Neuron (in vitro differentiated cells): ENCODE measurements around the gene CHST13.
"Not testable (repeated sequence)": the region's sequence is repeated elsewhere in the genome, so short reads cannot be mapped to it uniquely, and the experiment has no call there.

Experiments
- H2AFZ ChIP-seq: one replicate; pipeline ENCODE4 v1.6.1; 2013; ENCODE audit warnings: low read depth, mild to moderate bottlenecking, inconsistent platforms, low read length, moderate library complexity
- H3K27me3 ChIP-seq: one replicate; pipeline ENCODE4 v1.6.1; 2013; ENCODE audit warnings: low read length; ENCODE audit not compliant: insufficient read depth
- H3K36me3 ChIP-seq: one replicate; pipeline ENCODE4 v1.6.1; 2013; ENCODE audit warnings: low read length; ENCODE audit not compliant: insufficient read depth
- H3K4me1 ChIP-seq: one replicate; pipeline ENCODE4 v1.6.1; 2013; ENCODE audit warnings: low read length; ENCODE audit not compliant: insufficient read depth
- H3K4me3 ChIP-seq: 2 replicates; pipeline ENCODE4 v1.5.1; 2013; ENCODE audit warnings: mild to moderate bottlenecking, low read length, moderate library complexity
- H3K9me3 ChIP-seq: one replicate; pipeline ENCODE4 v1.6.1; 2013; ENCODE audit warnings: low read length

The CHST13 gene

DNA sequence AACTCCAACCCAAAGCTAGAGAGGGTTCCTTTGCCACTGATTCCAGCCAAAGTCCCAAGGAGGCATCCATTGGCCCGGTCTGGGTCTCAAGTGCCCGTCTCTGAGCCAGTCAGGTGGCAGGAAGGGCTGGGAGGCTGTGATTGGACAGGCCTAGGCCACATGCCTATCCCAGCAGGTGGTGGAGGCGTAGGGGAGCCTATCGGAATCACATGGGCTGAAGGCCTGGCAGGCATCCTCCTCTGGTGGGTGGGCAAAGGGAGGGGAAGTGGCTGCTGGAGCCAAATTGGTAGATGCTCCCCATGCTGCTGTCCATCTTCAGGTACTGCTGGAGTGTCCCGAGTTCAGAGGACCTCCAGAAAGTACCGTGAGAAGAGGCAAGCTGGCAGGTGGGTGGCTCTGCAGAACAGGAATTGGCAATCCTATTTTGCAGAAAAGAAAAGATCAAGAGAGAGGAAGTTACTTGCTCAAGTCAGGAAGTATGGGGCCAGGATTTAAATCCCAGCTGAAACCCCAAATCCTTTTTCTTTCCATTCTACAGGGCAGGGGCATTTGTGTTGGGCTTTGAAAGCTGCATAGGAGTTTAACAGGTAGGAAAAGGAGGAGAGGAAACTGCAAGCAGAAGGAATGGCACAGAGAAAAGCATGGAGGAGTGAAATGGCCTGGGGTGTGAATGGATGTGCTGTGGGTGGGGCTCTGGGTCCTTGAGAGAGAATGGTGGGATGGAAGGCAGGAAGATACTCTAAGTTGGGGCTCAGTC is 3.7 kb downstream of the CHST13 start:
- no peaks in the 10 kb centered on the region for H3K9me3 ChIP-seq
- no peak overlapping the region for H3K4me3 ChIP-seq
- H2AFZ ChIP-seq, result no peak overlapping the region
- peaks cover 52% of the 10 kb centered on the region for H3K27me3 ChIP-seq
- H3K4me1 ChIP-seq, result no peaks in the 10 kb centered on the region
- no peaks in the 10 kb centered on the region for H3K36me3 ChIP-seq

DNA sequence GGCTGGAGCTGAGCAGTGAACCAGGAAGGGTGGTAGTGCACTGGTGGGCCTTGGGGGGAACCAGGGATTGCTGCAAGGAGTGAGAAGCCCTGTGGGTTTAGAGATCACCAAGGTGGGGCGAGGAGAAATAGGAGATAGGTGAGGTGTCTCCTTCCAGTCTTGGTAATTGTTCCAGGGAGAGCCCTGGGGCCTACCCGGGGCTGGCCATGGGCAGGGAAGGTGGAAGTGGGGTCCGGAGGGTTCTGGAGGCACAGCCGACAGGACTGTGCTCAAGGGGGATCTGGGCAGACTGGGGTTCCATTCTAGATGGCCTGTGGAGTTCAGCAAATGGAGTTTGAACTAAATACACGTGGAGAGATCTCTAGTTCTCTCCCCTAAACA is 4.5 kb downstream of the CHST13 start:
- Histone ChIP-seq H3K4me1 (no peaks in the 10 kb centered on the region), H3K4me3 (no peak overlapping the region), H2AFZ (no peak overlapping the region), H3K9me3 (no peaks in the 10 kb centered on the region), H3K36me3 (no peaks in the 10 kb centered on the region), H3K27me3 (peaks cover 46% of the 10 kb centered on the region)

DNA sequence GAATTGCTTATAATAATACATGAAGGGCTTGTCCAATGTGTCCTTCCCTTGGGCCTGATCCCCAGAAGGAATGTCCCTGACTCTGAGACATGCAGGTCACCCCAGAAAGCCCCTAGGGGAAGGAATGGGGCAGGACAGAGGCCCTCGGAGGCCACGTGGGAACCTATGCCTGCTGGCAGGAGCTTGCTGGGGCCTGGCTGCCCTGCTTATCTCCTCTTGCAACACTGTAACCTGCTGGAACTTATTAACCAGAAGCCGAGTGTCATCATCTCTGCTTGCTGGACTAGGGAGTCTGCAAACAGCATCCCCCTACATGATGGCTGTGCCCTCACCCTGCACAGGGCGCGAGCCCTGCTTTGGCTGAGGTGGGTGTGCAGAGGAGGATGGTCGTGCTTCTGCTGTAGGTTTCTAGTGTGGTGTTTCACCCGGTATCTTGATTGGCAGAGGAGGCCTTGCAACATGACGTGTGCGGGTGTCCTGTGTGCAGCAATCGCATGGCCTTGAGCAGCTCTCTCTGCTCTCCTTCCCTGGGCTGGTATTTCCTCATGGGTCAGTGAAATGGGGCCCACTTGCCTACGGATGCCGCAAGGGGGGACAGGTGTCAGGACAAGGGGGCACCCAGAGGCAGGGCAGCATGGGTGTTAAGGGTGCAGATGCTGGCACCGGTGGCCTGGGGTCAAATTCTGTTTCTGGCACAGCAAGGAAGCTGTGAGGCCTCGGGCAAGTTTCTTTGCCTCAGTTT is 5.0 kb downstream of the CHST13 start:
- Histone ChIP-seq H2AFZ (no peak overlapping the region), H3K4me1 (no peaks in the 10 kb centered on the region), H3K9me3 (no peaks in the 10 kb centered on the region), H3K27me3 (peaks cover 40% of the 10 kb centered on the region), H3K36me3 (no peaks in the 10 kb centered on the region), H3K4me3 (no peak overlapping the region)

DNA sequence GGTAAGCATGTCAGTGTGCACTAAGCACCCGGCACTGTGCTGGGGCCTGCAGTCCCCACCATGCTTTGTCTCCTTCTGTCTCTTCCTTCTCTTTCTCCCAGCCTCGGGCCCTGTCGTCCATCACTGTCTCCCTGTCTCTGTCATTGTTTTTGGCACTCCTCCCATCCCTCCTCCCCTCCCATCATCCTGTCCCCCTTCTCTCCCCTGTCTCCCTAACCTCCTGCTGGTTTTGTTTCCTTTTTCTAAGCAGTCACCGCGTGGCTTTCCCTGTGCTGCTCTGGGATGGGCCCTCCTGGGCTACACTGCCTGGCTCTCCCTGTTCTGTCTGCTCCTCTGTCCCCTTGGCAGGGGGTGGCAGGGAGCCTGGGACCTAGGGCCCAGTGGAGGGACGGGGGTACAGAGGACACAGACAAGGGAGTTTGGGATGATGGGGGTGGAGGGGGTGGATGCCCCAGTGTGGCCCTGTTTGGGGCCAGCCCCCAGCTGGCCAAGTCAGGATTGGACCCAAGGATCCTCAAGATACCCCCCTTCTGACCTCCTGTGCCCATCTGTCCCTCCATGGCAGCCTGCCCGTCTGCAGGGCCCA is 5.7 kb downstream of the CHST13 start:
- Histone ChIP-seq H3K36me3 (no peaks in the 10 kb centered on the region), H2AFZ (no peak overlapping the region), H3K4me3 (no peak overlapping the region), H3K4me1 (no peaks in the 10 kb centered on the region), H3K27me3 (peaks cover 34% of the 10 kb centered on the region), H3K9me3 (no peaks in the 10 kb centered on the region)

DNA sequence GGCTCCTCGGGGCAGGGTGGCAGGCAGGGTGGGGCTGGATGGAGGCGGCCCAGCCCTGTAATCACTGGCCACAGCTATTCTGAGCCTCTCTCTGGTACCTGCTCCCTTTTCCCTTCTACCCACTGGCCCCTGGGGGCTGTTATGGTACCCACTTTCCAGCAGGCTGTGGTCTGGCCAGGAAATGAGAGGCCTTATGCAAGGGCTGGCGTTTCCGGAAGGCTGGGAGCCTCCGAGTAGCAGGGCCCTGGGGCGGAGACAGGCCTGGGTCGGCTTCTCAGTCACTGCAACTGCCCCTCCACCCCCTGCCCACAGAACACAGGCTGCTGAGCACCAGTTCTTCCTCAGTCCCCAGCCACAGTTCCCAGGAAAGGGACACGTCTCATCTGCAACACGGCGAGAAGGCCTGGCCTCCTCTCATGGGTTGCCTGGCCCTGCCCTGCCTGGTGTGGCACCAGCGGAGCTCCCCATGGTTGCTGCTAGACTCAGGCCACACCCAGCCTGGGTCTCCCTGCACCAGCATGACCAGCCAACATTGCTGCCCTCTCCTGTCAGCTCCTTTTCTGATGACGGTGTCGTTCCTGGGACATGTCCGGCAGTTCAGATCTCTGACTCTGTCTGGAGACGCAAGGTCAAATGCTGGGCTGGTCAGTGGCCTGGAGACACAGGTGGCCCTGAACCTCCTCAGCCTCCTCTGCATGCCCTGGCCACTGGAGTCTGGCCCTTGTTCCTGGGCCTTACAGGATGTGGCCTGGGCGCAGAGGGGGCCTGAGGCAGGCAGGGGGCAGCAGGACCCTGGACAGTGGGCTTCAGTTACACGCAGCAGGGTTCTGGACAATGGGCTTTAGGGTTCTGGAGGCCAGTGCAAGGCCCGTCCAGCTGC is 6.5 kb downstream of the CHST13 start:
- peaks cover 32% of the 10 kb centered on the region for H3K27me3 ChIP-seq
- H3K9me3 ChIP-seq, result no peaks in the 10 kb centered on the region
- no peak overlapping the region for H2AFZ ChIP-seq
- H3K4me3 ChIP-seq, result no peak overlapping the region
- no peaks in the 10 kb centered on the region for H3K4me1 ChIP-seq
- H3K36me3 ChIP-seq, result no peaks in the 10 kb centered on the region

DNA sequence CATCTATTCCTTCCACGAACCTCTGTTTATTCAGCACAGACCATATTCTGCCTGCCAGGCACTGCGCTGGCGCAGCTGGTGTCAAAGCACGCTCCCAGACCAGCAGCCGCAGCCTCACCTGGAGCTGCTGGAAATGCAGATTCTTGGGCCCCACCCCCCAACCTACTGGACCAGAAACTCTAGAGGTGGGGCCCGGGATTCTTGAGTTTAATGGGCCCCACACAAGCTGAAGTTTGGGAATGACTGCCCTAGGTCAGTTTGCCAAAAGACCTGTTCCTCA is 7.0 kb downstream of the CHST13 start:
- Histone ChIP-seq H3K4me1 (no peaks in the 10 kb centered on the region), H2AFZ (no peak overlapping the region), H3K27me3 (peaks cover 27% of the 10 kb centered on the region), H3K4me3 (no peak overlapping the region), H3K36me3 (no peaks in the 10 kb centered on the region), H3K9me3 (no peaks in the 10 kb centered on the region)

DNA sequence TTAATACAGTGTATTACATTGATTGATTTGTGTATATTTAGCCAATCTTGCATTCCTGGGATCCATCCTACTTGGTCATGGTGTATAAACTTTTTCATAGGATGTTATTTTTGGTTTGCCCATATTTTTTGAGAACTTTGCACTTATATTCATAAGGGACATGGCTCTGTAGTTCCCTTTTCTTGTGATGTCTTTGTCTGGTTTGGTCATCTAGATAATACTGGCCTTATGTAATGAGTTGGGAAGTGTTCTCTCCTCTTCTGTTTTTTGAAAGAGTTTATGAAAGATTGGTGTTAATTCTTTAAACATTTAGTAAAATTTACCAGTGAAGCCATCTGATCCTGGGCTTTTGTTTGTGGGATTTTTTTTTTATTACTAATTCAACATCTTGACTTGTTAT is 9.6 kb downstream of the CHST13 start:
- Histone ChIP-seq H3K27me3 (peaks cover 22% of the 10 kb centered on the region), H2AFZ (no peak overlapping the region), H3K4me1 (no peaks in the 10 kb centered on the region)

DNA sequence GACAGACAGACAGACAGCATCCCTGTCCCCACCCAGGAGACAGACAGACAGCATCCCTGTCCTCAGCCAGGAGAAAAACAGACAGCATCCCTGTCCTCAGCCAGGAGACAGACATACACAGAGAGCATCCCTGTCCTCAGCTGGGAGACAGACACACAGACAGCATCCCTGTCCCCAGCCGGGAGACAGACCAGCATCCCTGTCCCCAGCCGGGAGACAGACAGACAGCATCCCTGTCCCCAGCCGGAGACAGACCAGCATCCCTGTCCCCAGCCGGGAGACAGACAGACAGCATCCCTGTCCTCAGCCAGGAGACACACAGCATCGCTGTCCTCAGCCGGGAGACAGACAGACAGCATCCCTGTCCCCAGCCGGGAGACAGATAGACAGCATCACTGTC is 10.8 kb downstream of the CHST13 start:
- H3K4me1 ChIP-seq, H3K4me3 ChIP-seq, H3K9me3 ChIP-seq, H3K36me3 ChIP-seq, H2AFZ ChIP-seq: not testable (repeated sequence)
- peaks cover 17% of the 10 kb centered on the region for H3K27me3 ChIP-seq

More for the DNA sequence above, 9.6 kb downstream of the CHST13 start:
- no peak overlapping the region for H3K4me3 ChIP-seq
- H3K36me3 ChIP-seq, result no peaks in the 10 kb centered on the region
- H3K9me3 ChIP-seq, result no peaks in the 10 kb centered on the region

DNA sequence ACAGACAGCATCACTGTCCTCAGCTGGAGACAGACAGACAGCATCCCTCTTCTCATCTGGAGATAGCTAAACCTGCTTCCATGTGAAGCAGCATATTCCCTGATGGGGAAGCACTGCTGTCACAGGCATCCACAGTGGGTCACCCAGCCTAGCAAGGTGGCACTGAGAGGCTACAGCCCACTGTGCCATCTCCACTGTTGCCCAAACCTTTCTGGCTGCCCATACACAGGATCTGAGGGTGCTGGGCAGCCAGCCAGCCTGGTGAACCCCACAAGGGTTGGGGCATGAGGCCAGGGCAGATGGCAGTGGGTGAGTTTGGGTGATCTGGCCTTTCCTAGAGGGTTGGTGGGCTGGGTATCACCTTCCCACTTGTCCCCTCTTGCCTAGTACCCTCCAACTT is 11.7 kb downstream of the CHST13 start:
- Histone ChIP-seq H2AFZ (no peak overlapping the region), H3K9me3 (no peaks in the 10 kb centered on the region), H3K4me1 (no peaks in the 10 kb centered on the region), H3K36me3 (no peaks in the 10 kb centered on the region), H3K27me3 (peaks cover 17% of the 10 kb centered on the region), H3K4me3 (no peak overlapping the region)

DNA sequence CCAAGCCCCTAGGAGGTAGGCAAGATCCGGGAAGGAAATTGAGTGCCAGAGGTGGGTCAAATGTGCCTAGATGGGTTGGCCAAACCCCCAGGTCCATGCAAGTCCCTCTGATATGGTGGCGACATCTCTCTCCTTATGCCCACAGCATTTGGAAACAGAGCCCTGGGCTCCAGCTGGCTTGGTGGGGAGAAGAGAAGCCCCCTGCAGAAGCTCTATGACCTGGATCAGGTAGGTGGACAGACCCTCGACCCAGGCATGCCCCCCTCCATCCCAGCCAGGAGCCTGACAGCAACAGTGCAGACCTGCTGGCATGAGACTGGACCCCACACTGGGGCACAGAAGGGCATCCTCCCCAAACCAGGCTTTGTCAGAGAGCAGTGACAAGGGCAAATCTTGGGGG is 12.2 kb downstream of the CHST13 start:
- Histone ChIP-seq H3K4me1 (no peaks in the 10 kb centered on the region), H3K36me3 (no peaks in the 10 kb centered on the region), H3K9me3 (no peaks in the 10 kb centered on the region), H3K27me3 (peaks cover 16% of the 10 kb centered on the region), H2AFZ (no peak overlapping the region), H3K4me3 (no peak overlapping the region)

DNA sequence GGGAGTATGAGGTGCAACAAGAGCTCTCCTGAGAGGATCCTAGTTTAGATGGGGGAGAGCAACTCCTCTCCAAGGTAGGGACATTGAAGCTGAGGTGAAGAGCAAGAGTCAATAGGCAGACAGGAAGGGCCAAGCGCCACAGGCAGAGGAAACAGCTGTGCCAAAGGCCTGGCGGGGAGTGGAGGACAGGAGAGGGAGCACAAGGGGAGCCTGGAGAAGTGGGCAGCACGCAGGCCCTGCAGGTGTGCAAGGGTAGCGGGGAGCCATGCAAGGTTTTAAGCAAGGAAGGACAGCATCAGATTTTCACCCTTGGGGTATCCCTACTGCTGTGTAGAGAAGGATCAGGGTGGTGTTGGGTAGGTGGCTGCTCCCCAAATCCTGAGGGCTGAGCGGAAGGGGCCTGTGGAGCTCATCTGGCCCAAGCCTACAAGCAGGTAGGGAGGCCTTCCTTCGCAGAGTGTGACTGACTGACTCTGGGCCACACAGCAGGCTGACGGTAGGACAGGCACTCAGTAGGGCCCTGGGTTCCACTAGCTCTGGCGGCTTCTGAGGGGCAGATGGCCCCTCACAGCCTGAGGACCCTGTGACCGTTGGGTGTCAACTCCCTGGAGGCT is 13.3 kb downstream of the CHST13 start:
- Histone ChIP-seq H3K27me3 (peaks cover 10% of the 10 kb centered on the region), H3K4me1 (no peaks in the 10 kb centered on the region)

DNA sequence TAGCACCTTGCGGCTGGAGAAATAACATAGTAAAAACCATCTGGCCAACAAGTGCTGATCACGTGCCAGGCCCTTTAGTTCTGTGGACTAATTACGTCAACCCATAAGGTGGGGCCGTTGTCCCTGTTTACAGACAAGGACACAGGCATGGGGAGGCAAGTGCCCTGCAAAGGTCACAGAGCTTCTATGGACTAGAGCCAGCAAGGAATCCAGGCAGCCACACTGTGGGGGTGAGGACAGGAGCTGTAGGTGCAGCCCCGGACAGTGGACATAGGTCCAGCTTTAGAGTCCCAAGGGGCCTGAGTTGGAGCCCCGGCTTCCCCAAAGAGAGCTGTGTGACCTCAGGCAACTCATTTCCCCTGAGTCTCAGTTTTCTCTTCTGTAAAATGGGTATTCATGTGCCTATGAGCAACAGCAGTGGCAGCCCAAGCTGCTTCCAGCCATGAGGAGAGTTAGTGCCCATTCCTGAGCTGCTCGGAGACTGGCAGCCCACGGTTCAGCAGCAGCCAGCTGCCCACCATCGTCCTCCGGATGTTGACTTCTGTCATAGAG is 13.9 kb downstream of the CHST13 start:
- H3K27me3 ChIP-seq, result peaks cover 10% of the 10 kb centered on the region
- H3K36me3 ChIP-seq, result no peaks in the 10 kb centered on the region
- H3K4me3 ChIP-seq, result no peak overlapping the region

More for the DNA sequence above, 13.3 kb downstream of the CHST13 start:
- H3K9me3 ChIP-seq, result no peaks in the 10 kb centered on the region
- no peak overlapping the region for H2AFZ ChIP-seq
- no peak overlapping the region for H3K4me3 ChIP-seq
- H3K36me3 ChIP-seq, result no peaks in the 10 kb centered on the region

More for the DNA sequence above, 13.9 kb downstream of the CHST13 start:
- Histone ChIP-seq H2AFZ (no peak overlapping the region), H3K9me3 (no peaks in the 10 kb centered on the region), H3K4me1 (no peaks in the 10 kb centered on the region)
